Femur (tissue), 1 donor: Measurements from ENCODE around the gene ADGRB2.

Source experiments
- DNase-seq: peaks from one replicate; pipeline ENCODE4 v3.0.0-alpha.2; 2017

The ADGRB2 gene

GRCh38 chr1:31748365-31748764 is 15.8 kb downstream of the ADGRB2 start:
- no peak for DNase-seq

- no peak for DNase-seq
Observed at GRCh38 chr1:31747304-31747703, 16.8 kb downstream of the ADGRB2 start.

- no peak for DNase-seq
Observed at GRCh38 chr1:31746687-31747086, 17.5 kb downstream of the ADGRB2 start.

- peak; percentile 54 for DNase-seq
Observed at GRCh38 chr1:31745946-31746670, 18.0 kb downstream of the ADGRB2 start.

- DNase-seq, result peak; percentile 78
Observed at GRCh38 chr1:31745096-31745945, 18.8 kb downstream of the ADGRB2 start.

GRCh38 chr1:31744165-31744888 is 19.8 kb downstream of the ADGRB2 start:
- no peak for DNase-seq

GRCh38 chr1:31742462-31743212 is 21.5 kb downstream of the ADGRB2 start:
- DNase-seq, result no peak

GRCh38 chr1:31739346-31739745 is 24.8 kb downstream of the ADGRB2 start:
- no peak for DNase-seq

GRCh38 chr1:31736675-31737074 is 27.5 kb downstream of the ADGRB2 start:
- no peak for DNase-seq

GRCh38 chr1:31735571-31735970 is 28.6 kb downstream of the ADGRB2 start:
- DNase-seq, result no peak

- no peak for DNase-seq
Observed at GRCh38 chr1:31734582-31735107, 29.5 kb downstream of the ADGRB2 start.

- DNase-seq, result no peak
Observed at GRCh38 chr1:31733389-31734219, 30.5 kb downstream of the ADGRB2 start.

GRCh38 chr1:31732751-31733289 is 31.3 kb downstream of the ADGRB2 start:
- no peak for DNase-seq

GRCh38 chr1:31732343-31732742 is 31.8 kb downstream of the ADGRB2 start:
- DNase-seq, result no peak

- DNase-seq, result no peak
Observed at GRCh38 chr1:31731049-31731565, 33.0 kb downstream of the ADGRB2 start.

- no peak for DNase-seq
Observed at GRCh38 chr1:31730336-31731048, 33.6 kb downstream of the ADGRB2 start.

- DNase-seq, result no peak
Observed at GRCh38 chr1:31727849-31728248, 36.3 kb downstream of the ADGRB2 start.

- no peak for DNase-seq
Observed at GRCh38 chr1:31727195-31727594, 36.9 kb downstream of the ADGRB2 start.

- no peak for DNase-seq
Observed at GRCh38 chr1:31726715-31727114, 37.4 kb downstream of the ADGRB2 start.
